A673 (cell line): ENCODE results near the gene ITPR2.

Experiments used
- CTCF ChIP-seq: fragments of 300-800, 200-600 bp; sonication (generic); conservative IDR thresholded peaks from 2 replicates; pipeline ENCODE4 v1.5.1; 2017; ENCODE audit warnings: low read depth, mild to moderate bottlenecking, antibody characterized with exemption, low read length, moderate library complexity, mixed read lengths
- EZH2 ChIP-seq: fragments of 200-600 bp; sonication (generic); IDR thresholded peaks from 2 replicates; pipeline ENCODE4 v1.6.1; 2017; ENCODE audit warnings: borderline replicate concordance, low read depth, mild to moderate bottlenecking, mixed read lengths, antibody characterized with exemption, low read length; ENCODE audit not compliant: poor library complexity, severe bottlenecking

GRCh38 chr12:26696048-26696612, 136.9 kb downstream of the ITPR2 start:
- TF ChIP-seq CTCF (no peak), EZH2 (no peak)
